HepG2 (cell line): ENCODE measurements around the gene CTDSP1. TPM values are rescaled to one million over a fixed set of nuclear protein-coding genes. Genes with fewer than 3 reads are reported as not detected.

Source experiments
- AGO1 ChIP-seq: fragments of 200-400 bp; formaldehyde crosslinking; IDR thresholded peaks from 2 replicates; pipeline ENCODE4 v1.6.1; 2017; ENCODE audit warnings: mild to moderate bottlenecking, low read depth, low read length, moderate library complexity; ENCODE audit not compliant: poor library complexity, severe bottlenecking
- FOXP1 ChIP-seq, 2 experiments: fragments of 450-650 bp in 1 of 2; IDR thresholded peaks; 2 replicates each; pipeline ENCODE4 v1.6.1; 2017 to 2018; ENCODE audit warnings: antibody characterized with exemption in 1 of 2
- MAFK ChIP-seq, 2 experiments: IDR thresholded peaks in 1 of 2; conservative IDR thresholded peaks in 1 of 2; 2 replicates each; pipeline ENCODE4 v1.6.1; 2011; ENCODE audit warnings: improper control_type of control experiment in 2 of 2, low read length in 2 of 2
- MLLT10 ChIP-seq: sonication (generic); formaldehyde crosslinking; IDR thresholded peaks from 2 replicates; pipeline ENCODE4 v1.4.0; 2020; ENCODE audit warnings: missing genetic modification reagents
- MYC ChIP-seq: sonication (generic); formaldehyde crosslinking; IDR thresholded peaks from 2 replicates; pipeline ENCODE4 v1.9.0; 2021; ENCODE audit warnings: missing genetic modification reagents, borderline replicate concordance
- NR3C1 ChIP-seq: sonication (generic); formaldehyde crosslinking; IDR thresholded peaks from 2 replicates; pipeline ENCODE4 v1.4.0; 2020; ENCODE audit warnings: missing genetic modification reagents
- ONECUT2 ChIP-seq: sonication (generic); formaldehyde crosslinking; IDR thresholded peaks from 2 replicates; pipeline ENCODE4 v1.4.0; 2020; ENCODE audit warnings: missing genetic modification reagents
- PCBP1 ChIP-seq: fragments of 200-400 bp; formaldehyde crosslinking; IDR thresholded peaks from 2 replicates; pipeline ENCODE4 v1.6.1; 2017; ENCODE audit warnings: mild to moderate bottlenecking, low read depth, low read length, borderline replicate concordance
- PITX1 ChIP-seq: sonication (generic); formaldehyde crosslinking; IDR thresholded peaks from 2 replicates; pipeline ENCODE4 v1.5.1; 2020; ENCODE audit warnings: mild to moderate bottlenecking, missing genetic modification reagents
- TMF1 ChIP-seq: sonication (generic); formaldehyde crosslinking; IDR thresholded peaks from 2 replicates; pipeline ENCODE4 v1.8.1; 2022; ENCODE audit warnings: low read depth, missing genetic modification reagents
- ZBTB3 ChIP-seq: sonication (generic); formaldehyde crosslinking; IDR thresholded peaks from 2 replicates; pipeline ENCODE4 v1.4.0; 2020; ENCODE audit warnings: low read depth, mild to moderate bottlenecking, moderate library complexity, missing genetic modification reagents, borderline replicate concordance
- ZFP62 ChIP-seq: sonication (generic); formaldehyde crosslinking; IDR thresholded peaks from 2 replicates; pipeline ENCODE4 v1.4.0; 2020; ENCODE audit warnings: missing genetic modification reagents
- ZNF234 ChIP-seq: sonication (generic); formaldehyde crosslinking; conservative IDR thresholded peaks from 2 replicates; pipeline ENCODE4 v1.5.1; 2020; ENCODE audit warnings: mild to moderate bottlenecking, missing genetic modification reagents
- ZNF772 ChIP-seq: sonication (generic); formaldehyde crosslinking; IDR thresholded peaks from 2 replicates; pipeline ENCODE4 v1.5.0; 2020; ENCODE audit warnings: mild to moderate bottlenecking, missing genetic modification reagents
- ZSCAN29 ChIP-seq: sonication (generic); formaldehyde crosslinking; conservative IDR thresholded peaks from 2 replicates; pipeline ENCODE4 v1.4.0; 2020; ENCODE audit warnings: mild to moderate bottlenecking, missing genetic modification reagents
- polyA plus RNA-seq, 8 experiments: library from polyadenylated mRNA; depleted of rRNA in 3 of 8; stranded (reverse) in 7 of 8; unstranded in 1 of 8; fragments of >200 nt; fragmentation: Illumina TruSeq in 4 of 8; extraction: Trizol in 4 of 8; gene quantifications; 2 replicates each; pipeline versions ENCODE4 v1.2.1 to v1.2.3, GENCODE V29; 2011 to 2016; ENCODE audit warnings: low read depth in 4 of 8, missing spikeins in 1 of 8, mixed read lengths in 1 of 8; ENCODE audit not compliant: insufficient read depth in 1 of 8
- total RNA-seq, 5 experiments: library from RNA; depleted of rRNA; stranded (reverse); fragments of >200 nt; fragmentation: Illumina TruSeq; extraction: Trizol; gene quantifications; 2 replicates each; pipeline ENCODE4 v1.2.3, GENCODE V29; 2016; ENCODE audit warnings: low read depth in 1 of 5
- TF ChIP-seq, protein P1 (sequence below): IDR thresholded peaks from 2 replicates; pipeline ENCODE4 v1.6.1; 2018; ENCODE audit warnings: missing genetic modification reagents, mild to moderate bottlenecking, missing compliant biosample characterization
- TF ChIP-seq, protein P2 (sequence below): sonication (generic); formaldehyde crosslinking; IDR thresholded peaks from 2 replicates; pipeline ENCODE4 v1.5.0; 2020; ENCODE audit warnings: mild to moderate bottlenecking, missing genetic modification reagents, borderline replicate concordance
- TF ChIP-seq, protein P3 (sequence below): sonication (generic); formaldehyde crosslinking; IDR thresholded peaks from 2 replicates; pipeline ENCODE4 v1.4.0; 2020; ENCODE audit warnings: missing genetic modification reagents
- TF ChIP-seq, protein P4 (sequence below): fragments of 450-650 bp; IDR thresholded peaks from 2 replicates; pipeline ENCODE4 v1.6.1; 2017; ENCODE audit warnings: mild to moderate bottlenecking
- TF ChIP-seq, protein P5 (sequence below): sonication (generic); formaldehyde crosslinking; IDR thresholded peaks from 2 replicates; pipeline ENCODE4 v1.8.1; 2023; ENCODE audit warnings: missing genetic modification reagents, mild to moderate bottlenecking, borderline replicate concordance

The CTDSP1 gene
- total and polyA plus RNA-seq, 2 of the 13 experiments (the other 11 are each of a cell fraction or from before 2014, with no cell fraction given): 91.0 to 268 TPM

DNA sequence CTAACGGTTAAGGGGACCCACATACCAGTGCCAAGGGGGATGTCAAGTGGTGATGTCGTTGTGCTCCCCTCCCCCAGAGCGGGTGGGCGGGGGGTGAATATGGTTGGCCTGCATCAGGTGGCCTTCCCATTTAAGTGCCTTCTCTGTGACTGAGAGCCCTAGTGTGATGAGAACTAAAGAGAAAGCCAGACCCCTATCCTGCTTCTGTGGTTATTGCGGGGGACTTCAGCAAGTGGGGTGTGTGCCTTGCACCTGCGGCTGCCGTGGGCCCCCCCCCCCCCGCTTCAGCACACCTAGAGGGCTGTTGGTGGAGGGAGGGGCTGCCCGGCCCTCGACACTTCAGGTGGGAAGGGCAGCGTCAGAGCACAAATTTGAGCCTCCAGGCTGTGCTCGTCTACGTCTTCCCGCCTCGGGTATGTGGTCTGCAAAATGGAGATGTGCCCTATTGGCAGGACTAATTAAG, 6.1 kb downstream of the CTDSP1 start (continued):
- no peak for TF ChIP-seq PITX1 (CRISPR knock-in tag)
- no peak for TF ChIP-seq ZBTB3
- no peak for TF ChIP-seq MAFK (conservative IDR thresholded peaks at IDR 0.05 in 1 of 2, IDR thresholded peaks at IDR 0.05 in 1 of 2; ENCODE audit: low read length in 2 of 2)
- no peak for TF ChIP-seq MYC (CRISPR knock-in tag)
- no peak for TF ChIP-seq MLLT10 (CRISPR knock-in tag)
- TF ChIP-seq ZFP62: no peak
- TF ChIP-seq ZNF234: no peak
- TF ChIP-seq FOXP1 (IDR thresholded peaks at IDR 0.05): no peak
- TF ChIP-seq FOXP1 (CRISPR knock-in tag; IDR thresholded peaks at IDR 0.05): no peak
- peak; percentile 78; the same call in 1 of the 2 replicates for TF ChIP-seq TMF1
- TF ChIP-seq, protein P1, sequence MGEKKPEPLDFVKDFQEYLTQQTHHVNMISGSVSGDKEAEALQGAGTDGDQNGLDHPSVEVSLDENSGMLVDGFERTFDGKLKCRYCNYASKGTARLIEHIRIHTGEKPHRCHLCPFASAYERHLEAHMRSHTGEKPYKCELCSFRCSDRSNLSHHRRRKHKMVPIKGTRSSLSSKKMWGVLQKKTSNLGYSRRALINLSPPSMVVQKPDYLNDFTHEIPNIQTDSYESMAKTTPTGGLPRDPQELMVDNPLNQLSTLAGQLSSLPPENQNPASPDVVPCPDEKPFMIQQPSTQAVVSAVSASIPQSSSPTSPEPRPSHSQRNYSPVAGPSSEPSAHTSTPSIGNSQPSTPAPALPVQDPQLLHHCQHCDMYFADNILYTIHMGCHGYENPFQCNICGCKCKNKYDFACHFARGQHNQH (CRISPR knock-in tag): no peak
- TF ChIP-seq ZNF772 (CRISPR knock-in tag): peak; percentile 52; the same call in 1 of the 2 replicates
- TF ChIP-seq NR3C1 (CRISPR knock-in tag): no peak
- TF ChIP-seq, protein P2, sequence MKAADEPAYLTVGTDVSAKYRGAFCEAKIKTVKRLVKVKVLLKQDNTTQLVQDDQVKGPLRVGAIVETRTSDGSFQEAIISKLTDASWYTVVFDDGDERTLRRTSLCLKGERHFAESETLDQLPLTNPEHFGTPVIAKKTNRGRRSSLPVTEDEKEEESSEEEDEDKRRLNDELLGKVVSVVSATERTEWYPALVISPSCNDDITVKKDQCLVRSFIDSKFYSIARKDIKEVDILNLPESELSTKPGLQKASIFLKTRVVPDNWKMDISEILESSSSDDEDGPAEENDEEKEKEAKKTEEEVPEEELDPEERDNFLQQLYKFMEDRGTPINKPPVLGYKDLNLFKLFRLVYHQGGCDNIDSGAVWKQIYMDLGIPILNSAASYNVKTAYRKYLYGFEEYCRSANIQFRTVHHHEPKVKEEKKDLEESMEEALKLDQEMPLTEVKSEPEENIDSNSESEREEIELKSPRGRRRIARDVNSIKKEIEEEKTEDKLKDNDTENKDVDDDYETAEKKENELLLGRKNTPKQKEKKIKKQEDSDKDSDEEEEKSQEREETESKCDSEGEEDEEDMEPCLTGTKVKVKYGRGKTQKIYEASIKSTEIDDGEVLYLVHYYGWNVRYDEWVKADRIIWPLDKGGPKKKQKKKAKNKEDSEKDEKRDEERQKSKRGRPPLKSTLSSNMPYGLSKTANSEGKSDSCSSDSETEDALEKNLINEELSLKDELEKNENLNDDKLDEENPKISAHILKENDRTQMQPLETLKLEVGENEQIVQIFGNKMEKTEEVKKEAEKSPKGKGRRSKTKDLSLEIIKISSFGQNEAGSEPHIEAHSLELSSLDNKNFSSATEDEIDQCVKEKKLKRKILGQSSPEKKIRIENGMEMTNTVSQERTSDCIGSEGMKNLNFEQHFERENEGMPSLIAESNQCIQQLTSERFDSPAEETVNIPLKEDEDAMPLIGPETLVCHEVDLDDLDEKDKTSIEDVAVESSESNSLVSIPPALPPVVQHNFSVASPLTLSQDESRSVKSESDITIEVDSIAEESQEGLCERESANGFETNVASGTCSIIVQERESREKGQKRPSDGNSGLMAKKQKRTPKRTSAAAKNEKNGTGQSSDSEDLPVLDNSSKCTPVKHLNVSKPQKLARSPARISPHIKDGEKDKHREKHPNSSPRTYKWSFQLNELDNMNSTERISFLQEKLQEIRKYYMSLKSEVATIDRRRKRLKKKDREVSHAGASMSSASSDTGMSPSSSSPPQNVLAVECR (CRISPR knock-in tag): peak; percentile 27; the same call in 1 of the 2 replicates
- TF ChIP-seq ONECUT2: no peak
- TF ChIP-seq, protein P3, sequence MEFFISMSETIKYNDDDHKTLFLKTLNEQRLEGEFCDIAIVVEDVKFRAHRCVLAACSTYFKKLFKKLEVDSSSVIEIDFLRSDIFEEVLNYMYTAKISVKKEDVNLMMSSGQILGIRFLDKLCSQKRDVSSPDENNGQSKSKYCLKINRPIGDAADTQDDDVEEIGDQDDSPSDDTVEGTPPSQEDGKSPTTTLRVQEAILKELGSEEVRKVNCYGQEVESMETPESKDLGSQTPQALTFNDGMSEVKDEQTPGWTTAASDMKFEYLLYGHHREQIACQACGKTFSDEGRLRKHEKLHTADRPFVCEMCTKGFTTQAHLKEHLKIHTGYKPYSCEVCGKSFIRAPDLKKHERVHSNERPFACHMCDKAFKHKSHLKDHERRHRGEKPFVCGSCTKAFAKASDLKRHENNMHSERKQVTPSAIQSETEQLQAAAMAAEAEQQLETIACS (CRISPR knock-in tag): no peak
- TF ChIP-seq, protein P4, sequence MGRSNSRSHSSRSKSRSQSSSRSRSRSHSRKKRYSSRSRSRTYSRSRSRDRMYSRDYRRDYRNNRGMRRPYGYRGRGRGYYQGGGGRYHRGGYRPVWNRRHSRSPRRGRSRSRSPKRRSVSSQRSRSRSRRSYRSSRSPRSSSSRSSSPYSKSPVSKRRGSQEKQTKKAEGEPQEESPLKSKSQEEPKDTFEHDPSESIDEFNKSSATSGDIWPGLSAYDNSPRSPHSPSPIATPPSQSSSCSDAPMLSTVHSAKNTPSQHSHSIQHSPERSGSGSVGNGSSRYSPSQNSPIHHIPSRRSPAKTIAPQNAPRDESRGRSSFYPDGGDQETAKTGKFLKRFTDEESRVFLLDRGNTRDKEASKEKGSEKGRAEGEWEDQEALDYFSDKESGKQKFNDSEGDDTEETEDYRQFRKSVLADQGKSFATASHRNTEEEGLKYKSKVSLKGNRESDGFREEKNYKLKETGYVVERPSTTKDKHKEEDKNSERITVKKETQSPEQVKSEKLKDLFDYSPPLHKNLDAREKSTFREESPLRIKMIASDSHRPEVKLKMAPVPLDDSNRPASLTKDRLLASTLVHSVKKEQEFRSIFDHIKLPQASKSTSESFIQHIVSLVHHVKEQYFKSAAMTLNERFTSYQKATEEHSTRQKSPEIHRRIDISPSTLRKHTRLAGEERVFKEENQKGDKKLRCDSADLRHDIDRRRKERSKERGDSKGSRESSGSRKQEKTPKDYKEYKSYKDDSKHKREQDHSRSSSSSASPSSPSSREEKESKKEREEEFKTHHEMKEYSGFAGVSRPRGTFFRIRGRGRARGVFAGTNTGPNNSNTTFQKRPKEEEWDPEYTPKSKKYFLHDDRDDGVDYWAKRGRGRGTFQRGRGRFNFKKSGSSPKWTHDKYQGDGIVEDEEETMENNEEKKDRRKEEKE: no peak
- TF ChIP-seq ZSCAN29: no peak; the same call in 1 of the 2 replicates
- TF ChIP-seq AGO1: no peak
- TF ChIP-seq, protein P5, sequence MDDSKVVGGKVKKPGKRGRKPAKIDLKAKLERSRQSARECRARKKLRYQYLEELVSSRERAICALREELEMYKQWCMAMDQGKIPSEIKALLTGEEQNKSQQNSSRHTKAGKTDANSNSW (CRISPR knock-in tag): no peak
- 0 out of 2 replicates have a peak, but pooled peaks have one; percentile 24 for TF ChIP-seq PCBP1
